ENCODE data around the gene CLEC11A. TPM values are rescaled to one million over a fixed set of nuclear protein-coding genes. Genes with fewer than 3 reads are reported as not detected.

Gene CLEC11A
- polyA plus RNA-seq, 1 experiment = 43.9 TPM

DNA sequence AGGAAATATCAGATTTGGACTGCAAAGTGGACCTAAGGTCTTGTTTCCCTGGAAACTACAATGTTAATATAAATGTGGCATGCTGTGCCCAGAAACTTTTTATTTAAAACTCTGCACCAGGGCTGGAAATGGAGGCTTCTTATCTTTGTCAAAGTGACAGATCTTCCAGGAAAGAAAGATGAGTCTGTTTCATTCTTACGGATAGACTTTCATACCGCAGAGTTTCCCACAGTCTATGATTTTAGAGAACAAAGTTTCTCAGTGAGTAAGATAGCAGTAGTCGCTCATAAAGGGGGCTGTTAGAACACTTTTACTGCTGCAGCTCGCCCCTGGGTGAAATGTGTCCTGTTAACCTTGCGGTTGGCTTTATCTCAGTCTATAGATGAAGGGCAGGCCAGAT, 6.7 kb downstream of the CLEC11A start:
- CTCF ChIA-PET = interaction anchor here (1.9 kb wide), 1 partner anchor 24 kb away, joined by 11 read pairs; no protein-coding TSS in a partner anchor
- DNase-seq (ENCODE audit: low read depth, low spot score) = no peak
- POLR2A ChIA-PET = interaction anchor here (0.6 kb wide), 1 partner anchor 18 kb away, joined by 4 read pairs; no protein-coding TSS in a partner anchor
- no peaks in the 10 kb centered on the region; the same call in 1 of the 2 replicates for H3K9me3 ChIP-seq (ENCODE audit: control insufficient read depth, insufficient read depth, low read length)
- TF ChIP-seq CTCF (IDR thresholded peaks at IDR 0.05; ENCODE audit: low read depth, low read length) = no peak
- H3K27ac ChIP-seq (ENCODE audit: low read depth, low read length) = no peak overlapping the region
- H3K4me3 ChIP-seq (ENCODE audit: low read depth, low read length) = no peak overlapping the region
- peaks cover 3% of the 10 kb centered on the region for H3K27me3 ChIP-seq (ENCODE audit: control insufficient read depth, insufficient read depth, low read length)

DNA sequence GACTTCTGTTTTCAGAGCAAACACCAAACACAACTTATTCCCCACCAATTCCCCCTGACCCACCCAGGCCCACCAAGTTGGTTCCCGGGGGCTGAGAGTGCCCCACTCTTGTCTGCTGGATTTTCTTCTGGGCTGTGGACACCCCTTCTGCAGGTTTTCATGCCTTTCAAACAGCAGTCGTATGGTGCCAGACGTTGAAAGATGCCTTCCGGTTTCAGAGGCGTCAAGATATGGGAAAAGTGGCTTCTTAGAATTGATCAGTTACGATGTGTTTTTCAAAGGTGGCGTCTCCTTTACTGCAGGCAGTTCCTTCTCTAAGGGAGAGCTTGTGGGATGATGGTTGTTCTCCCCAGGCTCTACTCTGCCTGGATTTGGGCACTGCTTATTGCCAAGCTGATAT, 12.7 kb downstream of the CLEC11A start:
- no peak for TF ChIP-seq CTCF (IDR thresholded peaks at IDR 0.05; ENCODE audit: low read depth, low read length)
- ChIA-PET POLR2A (no interaction called here), CTCF (interaction anchor here (0.9 to 2.8 kb wide), 2 partner anchors 11 to 186 kb away, joined by 3 to 11 read pairs; no protein-coding TSS in a partner anchor)
- H3K4me3 ChIP-seq (ENCODE audit: low read depth, low read length) = no peak overlapping the region
- H3K27me3 ChIP-seq (ENCODE audit: control insufficient read depth, insufficient read depth, low read length) = peaks cover 22% of the 10 kb centered on the region
- H3K27ac ChIP-seq (ENCODE audit: low read depth, low read length) = no peak overlapping the region
- no peak for DNase-seq (ENCODE audit: low read depth, low spot score)
- H3K9me3 ChIP-seq (ENCODE audit: control insufficient read depth, insufficient read depth, low read length) = no peaks in the 10 kb centered on the region

- H3K4me3 ChIP-seq (ENCODE audit: low read depth, low read length) = no peak overlapping the region
- DNase-seq (ENCODE audit: low read depth, low spot score) = no peak
- ChIA-PET POLR2A (no interaction called here), CTCF (interaction anchor here (0.9 to 2.8 kb wide), 2 partner anchors 12 to 185 kb away, joined by 3 to 11 read pairs; no protein-coding TSS in a partner anchor)
- H3K27ac ChIP-seq (ENCODE audit: low read depth, low read length) = no peak overlapping the region
- no peaks in the 10 kb centered on the region for H3K9me3 ChIP-seq (ENCODE audit: control insufficient read depth, insufficient read depth, low read length)
- TF ChIP-seq CTCF (IDR thresholded peaks at IDR 0.05; ENCODE audit: low read depth, low read length) = no peak
- H3K27me3 ChIP-seq (ENCODE audit: control insufficient read depth, insufficient read depth, low read length) = peaks cover 26% of the 10 kb centered on the region
Observed at GRCh38 chr19:50736338-50736737, 13.2 kb downstream of the CLEC11A start.

DNA sequence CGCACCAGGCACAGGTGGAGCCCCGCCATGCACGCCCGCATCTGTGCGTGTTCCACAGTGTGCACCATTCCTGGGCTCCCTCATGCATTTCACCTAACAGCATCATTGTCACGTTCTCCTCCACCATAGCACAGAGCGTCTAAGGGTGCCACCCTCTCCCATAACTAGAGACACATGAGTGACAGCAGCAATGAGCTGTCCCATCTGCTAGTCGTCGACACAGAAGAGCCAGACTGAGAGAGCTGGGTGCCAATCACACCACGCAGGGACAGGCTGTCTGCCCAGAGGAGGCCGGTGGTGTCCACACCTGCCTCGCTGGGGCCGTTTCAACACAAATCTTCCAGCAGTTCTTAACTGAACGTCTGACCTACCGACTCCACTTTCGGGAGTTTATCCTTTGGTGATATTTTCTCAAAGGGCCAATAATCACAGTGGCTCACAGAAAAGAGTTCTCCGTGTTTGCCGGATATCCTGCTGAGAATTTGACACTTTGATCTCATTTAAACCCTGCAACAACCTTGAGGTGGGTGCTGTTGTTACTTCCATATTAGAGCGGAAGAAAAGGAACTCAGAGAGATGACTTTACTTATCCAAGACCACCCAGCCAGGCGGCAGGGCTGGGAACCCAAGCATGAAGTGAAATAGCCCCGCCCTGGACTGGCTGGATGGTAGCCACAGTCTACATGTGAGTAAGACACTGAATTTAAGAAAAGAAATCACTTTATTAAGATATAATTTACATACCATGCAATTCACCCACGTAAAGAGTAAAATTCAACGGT, 16.2 kb downstream of the CLEC11A start:
- CTCF ChIA-PET = no interaction called here
- Histone ChIP-seq H3K27me3 (ENCODE audit: control insufficient read depth, insufficient read depth, low read length) (peaks cover 26% of the 10 kb centered on the region), H3K9me3 (ENCODE audit: control insufficient read depth, insufficient read depth, low read length) (no peaks in the 10 kb centered on the region), H3K27ac (ENCODE audit: low read depth, low read length) (no peak overlapping the region), H3K4me3 (ENCODE audit: low read depth, low read length) (no peak overlapping the region)
- POLR2A ChIA-PET = no interaction called here
- TF ChIP-seq CTCF (IDR thresholded peaks at IDR 0.05; ENCODE audit: low read depth, low read length) = no peak
- DNase-seq (ENCODE audit: low read depth, low spot score) = no peak

GRCh38 chr19:50739914-50740426, 16.8 kb downstream of the CLEC11A start:
- Histone ChIP-seq H3K27ac (ENCODE audit: low read depth, low read length) (no peak overlapping the region), H3K4me3 (ENCODE audit: low read depth, low read length) (no peak overlapping the region), H3K27me3 (ENCODE audit: control insufficient read depth, insufficient read depth, low read length) (peaks cover 22% of the 10 kb centered on the region), H3K9me3 (ENCODE audit: control insufficient read depth, insufficient read depth, low read length) (no peaks in the 10 kb centered on the region)
- no peak for TF ChIP-seq CTCF (IDR thresholded peaks at IDR 0.05; ENCODE audit: low read depth, low read length)
- POLR2A ChIA-PET = no interaction called here
- no peak for DNase-seq (ENCODE audit: low read depth, low spot score)
- CTCF ChIA-PET = no interaction called here

All from AG04450 (cell line).